G401 (cell line): ENCODE data around the gene DCAF11. TPM values are rescaled to one million over a fixed set of nuclear protein-coding genes. Genes with fewer than 3 reads are reported as not detected.
"Not testable (repeated sequence)": the region's sequence is repeated elsewhere in the genome, so short reads cannot be mapped to it uniquely, and the experiment has no call there.

Experiments used
- DNase-seq: peaks from one replicate; pipeline ENCODE4 v3.0.0-alpha.2; 2015; ENCODE audit warnings: low spot score
- in situ Hi-C: cut with HindIII; loops from 2 replicates; pipeline ENCODE4 v1.10.0; 2016; ENCODE audit warnings: low sequenced_read_pairs, mixed read lengths
- total RNA-seq: library from RNA; depleted of rRNA; stranded (reverse); fragments of >200 nt; shearing (Covaris generic); gene quantifications from 2 replicates; pipeline ENCODE4 v1.2.3, GENCODE V29; 2014

Gene DCAF11
- total RNA-seq, 1 experiment from 2014 or later: 125 TPM

DNA sequence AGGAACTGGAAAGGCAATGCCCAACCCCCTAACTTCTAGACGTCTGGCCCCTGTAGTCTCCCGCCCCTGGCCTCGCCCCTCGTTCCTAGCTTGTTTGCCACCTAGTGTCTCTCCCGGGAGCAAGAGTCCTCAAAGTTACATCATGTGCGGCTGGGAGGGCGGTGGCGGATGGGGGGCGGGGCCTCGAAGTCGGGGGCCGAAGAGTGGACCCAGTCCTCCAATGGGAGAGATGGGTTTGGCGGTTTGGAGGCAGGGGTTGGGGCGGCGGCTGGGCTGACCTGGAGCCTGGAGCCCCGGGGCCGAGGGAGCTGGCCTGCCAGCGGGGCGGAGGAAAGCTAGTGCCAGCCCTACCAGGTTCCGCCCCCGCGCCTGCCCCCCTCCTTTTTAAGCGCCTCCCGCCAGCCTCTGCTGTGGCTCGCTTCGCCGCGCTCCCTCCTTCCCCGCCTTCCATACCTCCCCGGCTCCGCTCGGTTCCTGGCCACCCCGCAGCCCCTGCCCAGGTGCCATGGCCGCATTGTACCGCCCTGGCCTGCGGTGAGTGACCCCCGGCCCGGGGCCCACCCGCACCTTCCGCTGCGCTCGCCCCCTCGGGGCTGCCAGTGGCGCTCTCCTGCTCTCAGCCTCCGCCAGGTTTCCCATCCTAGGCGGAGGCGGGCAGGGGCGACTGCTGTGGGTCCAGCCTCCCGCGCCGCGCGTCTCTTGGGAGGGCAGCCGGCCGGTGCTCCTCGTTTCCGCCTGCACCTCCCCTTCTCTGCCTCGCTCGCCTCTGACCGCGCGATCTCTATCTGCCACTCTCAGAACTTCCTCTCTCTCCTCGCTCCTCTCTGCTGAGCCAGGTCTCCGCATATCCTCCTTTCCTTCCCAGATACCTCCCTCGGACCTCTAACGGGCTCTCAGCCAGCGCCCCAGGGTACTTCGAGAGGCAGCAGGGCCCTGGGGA, 20.4 kb upstream of the DCAF11 start, which contains the start of gene PCK2:
Gene PCK2 (plus strand): TSS at position 411 of the 940 bp plus-strand sequence. CDS start 95 bp downstream, at position 506.
- in situ Hi-C loops: no loop called here
- peak; percentile 82 for DNase-seq

DNA sequence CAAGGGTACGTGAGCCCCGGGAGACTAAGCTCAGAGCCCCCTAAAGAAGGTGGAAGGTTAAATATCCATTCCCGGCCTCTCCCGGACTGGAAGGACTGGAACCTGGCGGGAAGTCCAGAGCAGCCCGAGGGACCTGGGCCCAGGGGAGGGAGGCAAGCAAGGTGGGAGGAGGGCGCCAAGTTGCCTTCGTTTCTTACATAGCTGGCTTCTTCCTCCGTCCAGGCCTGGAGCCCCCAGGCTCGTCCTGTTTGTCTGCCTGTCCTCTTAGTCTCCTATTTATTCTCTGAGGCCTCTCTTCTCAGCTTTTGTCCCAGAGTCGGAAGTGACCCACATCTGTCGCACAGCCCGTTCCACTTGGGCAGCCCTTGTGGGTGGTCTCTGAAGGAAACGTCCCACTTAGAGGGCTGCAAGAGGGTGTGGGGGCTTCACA, 19.7 kb upstream of the DCAF11 start:
- in situ Hi-C loops: no loop called here
- DNase-seq: no peak

DNA sequence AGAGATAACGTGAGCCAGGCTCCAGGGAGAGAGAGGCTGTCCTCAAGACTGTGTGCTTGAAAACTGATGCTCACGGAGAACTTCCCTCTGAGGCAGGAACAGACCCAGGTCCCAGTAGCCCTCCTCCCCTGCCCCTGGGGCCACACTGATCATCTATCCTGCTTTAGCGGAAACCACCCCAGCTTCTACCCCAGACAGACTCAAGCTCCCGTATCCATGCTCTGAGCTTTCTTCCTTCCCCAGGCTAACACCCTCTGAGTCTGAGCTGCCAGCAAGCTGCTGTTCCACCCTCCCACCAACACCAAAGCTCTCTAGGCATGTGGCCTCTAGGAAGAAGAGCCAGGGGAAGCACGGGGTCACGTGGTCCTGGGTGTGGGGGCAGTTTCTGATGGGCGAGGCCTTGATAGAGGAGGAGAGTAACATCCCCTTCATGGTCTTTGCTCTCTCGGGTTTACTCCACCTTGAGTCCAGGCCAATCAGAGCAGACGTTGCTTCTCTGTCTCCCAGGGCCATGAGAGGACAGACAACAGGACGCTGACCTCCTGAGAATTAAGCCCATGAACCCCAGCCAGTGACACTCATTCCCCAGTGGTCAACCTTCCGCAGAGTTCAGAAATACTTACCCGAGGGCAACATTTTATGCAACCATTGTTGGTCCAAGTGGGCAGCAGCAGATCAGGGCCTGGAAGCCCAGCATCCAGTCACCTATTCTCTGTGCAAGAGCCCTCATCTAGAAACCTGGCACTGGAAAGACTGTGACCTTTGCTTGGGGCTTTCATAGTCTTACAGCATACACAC, 19.1 kb upstream of the DCAF11 start:
- in situ Hi-C loops: no loop called here
- DNase-seq: peak; percentile 39

DNA sequence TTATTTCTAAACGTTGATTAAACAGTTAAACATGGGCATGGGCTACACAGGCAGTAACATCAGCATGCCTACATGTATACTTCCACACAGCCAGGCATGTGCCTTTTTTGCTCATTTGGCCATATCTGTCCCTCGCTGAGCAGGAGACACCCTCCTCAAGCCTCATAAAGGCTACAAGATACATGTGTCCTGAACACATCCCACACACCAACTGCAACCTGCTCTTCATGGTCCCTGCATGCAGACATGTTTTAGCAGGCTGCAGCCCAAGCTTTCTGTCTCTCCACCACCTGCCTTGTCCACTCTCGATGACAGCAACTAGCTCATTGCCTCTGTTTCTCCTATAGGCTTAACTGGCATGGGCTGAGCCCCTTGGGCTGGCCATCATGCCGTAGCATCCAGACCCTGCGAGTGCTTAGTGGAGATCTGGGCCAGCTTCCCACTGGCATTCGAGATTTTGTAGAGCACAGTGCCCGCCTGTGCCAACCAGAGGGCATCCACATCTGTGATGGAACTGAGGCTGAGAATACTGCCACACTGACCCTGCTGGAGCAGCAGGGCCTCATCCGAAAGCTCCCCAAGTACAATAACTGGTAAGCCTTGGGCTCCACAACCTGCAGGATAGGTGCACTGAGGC, 17.9 kb upstream of the DCAF11 start:
- in situ Hi-C loops: no loop called here
- no peak for DNase-seq

DNA sequence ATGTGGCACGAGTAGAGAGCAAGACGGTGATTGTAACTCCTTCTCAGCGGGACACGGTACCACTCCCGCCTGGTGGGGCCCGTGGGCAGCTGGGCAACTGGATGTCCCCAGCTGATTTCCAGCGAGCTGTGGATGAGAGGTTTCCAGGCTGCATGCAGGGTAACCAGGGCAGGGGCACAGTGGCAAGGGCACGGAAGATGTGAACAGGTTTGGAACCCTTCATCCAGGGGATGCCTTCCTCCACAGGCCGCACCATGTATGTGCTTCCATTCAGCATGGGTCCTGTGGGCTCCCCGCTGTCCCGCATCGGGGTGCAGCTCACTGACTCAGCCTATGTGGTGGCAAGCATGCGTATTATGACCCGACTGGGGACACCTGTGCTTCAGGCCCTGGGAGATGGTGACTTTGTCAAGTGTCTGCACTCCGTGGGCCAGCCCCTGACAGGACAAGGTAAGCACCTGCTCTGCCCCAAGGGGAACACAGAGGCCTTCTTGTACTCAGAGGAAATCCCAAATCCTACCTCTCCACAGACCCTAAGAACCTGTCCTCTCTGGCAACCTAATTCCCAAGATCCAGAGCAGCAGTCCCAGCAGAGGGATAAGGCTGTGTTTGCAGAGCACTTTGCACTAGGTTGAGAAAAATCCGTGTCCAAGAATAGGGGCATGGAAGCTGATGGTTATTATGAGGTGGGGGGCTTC, 16.2 kb upstream of the DCAF11 start:
- in situ Hi-C loops: no loop called here
- DNase-seq: no peak

DNA sequence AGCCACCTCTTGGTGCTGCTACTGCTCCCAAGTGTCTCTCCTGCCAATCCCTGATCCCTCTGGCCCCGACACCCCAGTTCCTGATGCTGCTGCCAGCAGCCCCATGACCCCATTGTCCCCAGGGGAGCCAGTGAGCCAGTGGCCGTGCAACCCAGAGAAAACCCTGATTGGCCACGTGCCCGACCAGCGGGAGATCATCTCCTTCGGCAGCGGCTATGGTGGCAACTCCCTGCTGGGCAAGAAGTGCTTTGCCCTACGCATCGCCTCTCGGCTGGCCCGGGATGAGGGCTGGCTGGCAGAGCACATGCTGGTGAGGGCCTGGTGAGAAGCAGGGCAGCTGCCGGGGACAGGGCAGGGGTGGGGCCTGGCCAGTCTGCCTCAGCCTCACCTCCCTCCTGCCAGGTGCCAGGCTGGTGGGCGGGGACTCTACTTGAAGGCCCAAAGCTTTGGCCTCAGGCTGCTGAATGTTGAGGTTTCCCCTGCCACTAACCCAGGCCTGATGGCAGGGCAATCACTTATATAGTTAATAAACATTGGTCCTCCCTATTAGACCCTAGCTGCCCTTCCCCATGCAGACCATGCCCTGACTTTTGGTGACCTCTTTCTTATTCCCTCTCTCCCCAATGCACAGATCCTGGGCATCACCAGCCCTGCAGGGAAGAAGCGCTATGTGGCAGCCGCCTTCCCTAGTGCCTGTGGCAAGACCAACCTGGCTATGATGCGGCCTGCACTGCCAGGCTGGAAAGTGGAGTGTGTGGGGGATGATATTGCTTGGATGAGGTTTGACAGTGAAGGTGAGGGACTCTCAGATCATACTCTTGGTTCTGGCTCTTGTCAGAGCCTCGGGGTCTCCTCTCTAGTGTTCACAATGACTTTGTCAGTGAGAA, 15.4 kb upstream of the DCAF11 start:
- no peak for DNase-seq
- in situ Hi-C loops: no loop called here

DNA sequence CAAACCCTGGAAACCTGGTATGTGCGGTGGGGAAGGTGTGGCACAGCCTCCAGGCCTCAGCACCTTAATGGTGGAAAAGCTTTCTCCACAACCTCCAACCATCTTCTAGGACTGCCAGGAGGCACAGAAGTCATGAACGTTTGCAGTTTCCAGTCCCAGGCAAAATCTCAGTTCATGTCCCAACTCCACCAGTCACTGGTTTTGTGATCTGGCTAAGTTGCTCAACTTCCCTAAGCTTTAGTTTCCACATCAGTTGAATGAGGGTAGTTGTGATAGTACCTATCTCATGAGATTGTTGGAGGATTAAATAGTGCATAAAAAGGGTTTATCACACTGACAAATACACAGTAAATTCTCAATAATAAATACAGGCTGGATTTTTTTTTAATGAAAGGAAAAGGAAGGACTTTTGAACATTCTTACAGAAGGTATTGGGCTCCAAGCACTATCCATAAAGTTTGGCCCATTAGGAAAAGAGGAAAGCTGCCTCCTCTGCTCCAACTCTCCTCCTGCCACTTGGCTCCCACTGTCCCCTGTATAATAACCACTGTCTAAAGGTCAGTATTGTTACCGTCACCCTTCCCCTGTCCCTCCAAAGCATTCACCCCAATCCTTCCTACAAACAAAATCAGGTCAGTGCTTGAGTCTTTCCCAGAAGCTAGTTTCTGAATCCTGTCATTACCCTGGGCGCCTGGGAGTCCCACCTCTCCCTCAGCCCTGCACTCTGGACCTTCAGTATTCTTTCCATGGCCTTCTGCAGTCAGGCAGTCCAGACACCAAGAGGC, 14.2 kb upstream of the DCAF11 start:
- in situ Hi-C loops: no loop called here
- DNase-seq: no peak

DNA sequence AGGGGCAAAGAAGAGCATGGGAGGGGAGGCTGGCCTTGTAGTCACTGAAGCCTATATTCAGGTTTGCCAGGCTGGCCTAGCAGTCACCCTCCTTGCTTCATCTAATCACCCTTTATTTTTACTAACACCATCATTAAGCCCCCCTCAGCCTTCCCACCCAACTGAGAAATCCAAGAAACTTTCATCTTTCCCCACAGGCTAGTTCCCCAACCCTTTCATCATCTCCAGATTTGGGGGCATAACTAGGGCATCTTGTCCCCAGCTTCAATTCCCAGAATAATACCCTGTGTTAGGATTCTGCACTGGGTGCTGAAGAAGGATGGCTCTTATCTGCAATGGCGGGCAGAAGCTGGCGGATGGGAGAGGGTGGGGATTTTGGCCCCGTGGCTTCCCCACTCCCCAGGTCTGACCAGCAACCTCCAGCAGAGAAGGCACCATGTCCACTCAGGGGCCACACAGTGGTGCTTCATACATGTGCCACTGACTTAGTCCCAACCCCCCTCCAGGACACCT, 13.5 kb upstream of the DCAF11 start:
- in situ Hi-C loops: no loop called here

DNA sequence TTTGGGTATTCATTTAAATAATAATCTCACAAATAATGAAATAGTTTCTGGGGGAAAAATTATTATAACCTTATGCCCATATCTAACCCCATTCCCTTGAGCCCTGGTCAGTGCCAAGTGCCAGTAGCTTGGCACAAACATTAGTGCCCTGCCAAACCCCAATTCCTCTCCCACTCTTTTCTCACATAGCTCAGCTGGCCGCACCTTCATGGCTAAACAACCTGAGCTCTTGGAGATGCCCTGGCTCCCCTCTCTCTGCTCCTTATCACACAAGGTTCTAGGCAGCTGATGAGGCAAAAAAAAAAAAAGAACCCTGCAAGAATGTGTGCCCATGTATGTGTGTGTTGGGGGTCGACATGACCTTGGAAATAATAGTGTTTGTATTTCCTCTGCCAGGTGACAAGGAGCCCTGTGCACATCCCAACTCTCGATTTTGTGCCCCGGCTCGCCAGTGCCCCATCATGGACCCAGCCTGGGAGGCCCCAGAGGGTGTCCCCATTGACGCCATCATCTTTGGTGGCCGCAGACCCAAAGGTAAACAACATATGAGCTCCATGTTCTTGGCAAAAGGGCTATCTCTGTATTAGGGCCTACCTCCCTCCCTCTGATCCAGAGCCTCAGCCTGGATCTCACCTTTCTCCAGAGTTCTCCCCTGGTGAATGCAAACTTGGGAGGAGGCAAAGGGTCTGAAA, 12.1 kb upstream of the DCAF11 start:
- in situ Hi-C loops: no loop called here
- no peak for DNase-seq

More for the DNA sequence above, 13.5 kb upstream of the DCAF11 start:
- no peak for DNase-seq

DNA sequence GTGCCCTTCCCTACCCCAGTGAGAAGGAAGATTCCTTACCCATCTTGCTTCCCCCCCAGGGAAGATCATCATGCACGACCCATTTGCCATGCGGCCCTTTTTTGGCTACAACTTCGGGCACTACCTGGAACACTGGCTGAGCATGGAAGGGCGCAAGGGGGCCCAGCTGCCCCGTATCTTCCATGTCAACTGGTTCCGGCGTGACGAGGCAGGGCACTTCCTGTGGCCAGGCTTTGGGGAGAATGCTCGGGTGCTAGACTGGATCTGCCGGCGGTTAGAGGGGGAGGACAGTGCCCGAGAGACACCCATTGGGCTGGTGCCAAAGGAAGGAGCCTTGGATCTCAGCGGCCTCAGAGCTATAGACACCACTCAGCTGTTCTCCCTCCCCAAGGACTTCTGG, 11.1 kb upstream of the DCAF11 start:
- in situ Hi-C loops: no loop called here
- DNase-seq: no peak

DNA sequence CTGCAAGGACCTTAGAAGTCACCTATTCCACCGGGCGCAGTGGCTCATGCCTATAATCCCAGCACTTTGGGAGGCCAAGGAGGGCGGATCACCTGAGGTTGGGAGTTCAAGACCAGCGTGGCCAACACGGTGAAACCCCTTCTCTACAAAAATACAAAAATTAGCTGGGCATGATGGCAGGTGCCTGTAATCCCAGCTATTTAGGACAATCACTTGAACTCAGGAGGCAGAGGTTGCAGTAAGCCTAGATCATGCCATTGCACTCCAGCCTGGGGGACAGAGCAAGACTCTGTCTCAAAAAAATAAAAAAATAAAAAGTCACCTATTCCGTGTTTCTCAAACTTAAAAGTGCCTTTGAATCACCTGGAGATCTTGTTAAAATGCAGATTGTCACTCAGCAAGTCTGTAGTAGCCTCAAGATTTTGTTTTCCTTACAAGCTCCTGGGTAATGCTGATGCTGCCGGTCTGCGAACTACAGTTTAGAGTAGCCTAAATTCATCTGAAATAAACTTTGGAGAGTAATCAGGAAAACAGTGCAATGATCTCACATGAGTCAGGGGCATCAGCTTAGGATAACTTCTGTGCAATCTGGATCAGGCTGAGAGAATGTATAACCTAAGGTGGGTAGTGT, 8.9 kb upstream of the DCAF11 start:
- in situ Hi-C loops, DNase-seq: not testable (repeated sequence)

DNA sequence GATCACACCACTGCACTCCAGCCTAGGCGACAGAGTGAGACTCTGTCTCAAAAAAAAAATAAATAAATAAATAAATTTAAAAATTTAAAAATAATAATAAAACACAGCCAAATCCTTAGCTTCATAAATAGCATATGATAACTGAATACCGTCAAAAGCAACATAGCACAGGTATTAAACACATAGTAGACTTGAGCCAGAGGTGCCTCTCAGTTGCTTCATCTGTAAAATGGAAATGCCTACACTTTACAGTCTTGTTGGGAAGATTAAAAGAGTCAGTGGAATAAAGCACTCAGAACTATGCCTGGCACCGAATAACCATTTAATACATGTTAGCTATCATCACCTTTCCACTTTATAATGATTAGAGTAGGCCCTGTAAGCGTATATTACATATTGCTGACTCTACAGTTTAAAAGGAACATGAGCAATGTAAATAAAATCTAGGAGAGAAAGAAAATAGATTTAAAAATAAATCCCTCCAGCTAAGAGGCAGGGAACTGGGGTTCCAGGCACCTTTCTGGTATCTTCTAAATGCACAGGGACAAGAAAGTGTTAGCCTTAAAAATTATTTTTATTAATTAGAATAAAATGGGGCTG, 7.8 kb upstream of the DCAF11 start:
- in situ Hi-C loops: no loop called here
- DNase-seq: no peak

DNA sequence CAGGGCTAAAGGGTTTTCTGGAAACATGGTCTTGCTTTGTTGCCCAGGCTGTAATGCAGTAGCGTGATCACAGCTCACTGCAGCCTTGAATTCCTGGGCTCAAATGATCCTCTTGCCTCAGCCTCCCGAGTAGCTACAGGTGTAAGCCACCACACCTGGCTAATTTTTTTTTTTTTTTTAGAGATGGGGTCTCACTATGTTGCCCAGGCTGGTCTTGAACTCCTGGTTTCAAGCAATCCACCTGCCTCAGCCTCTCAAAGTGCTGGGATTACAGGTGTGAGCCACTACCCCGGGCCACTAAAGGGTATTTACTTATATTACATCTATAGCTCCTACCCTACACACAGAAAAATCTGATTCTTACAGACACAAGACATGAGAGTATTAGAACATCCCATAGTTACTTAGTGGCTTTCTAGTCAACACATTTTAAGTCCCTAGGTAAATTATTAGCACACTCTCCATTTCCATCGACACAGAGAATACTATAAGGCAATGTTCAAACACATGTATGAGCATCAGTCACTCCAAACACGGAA, 6.2 kb upstream of the DCAF11 start:
- in situ Hi-C loops: no loop called here

DNA sequence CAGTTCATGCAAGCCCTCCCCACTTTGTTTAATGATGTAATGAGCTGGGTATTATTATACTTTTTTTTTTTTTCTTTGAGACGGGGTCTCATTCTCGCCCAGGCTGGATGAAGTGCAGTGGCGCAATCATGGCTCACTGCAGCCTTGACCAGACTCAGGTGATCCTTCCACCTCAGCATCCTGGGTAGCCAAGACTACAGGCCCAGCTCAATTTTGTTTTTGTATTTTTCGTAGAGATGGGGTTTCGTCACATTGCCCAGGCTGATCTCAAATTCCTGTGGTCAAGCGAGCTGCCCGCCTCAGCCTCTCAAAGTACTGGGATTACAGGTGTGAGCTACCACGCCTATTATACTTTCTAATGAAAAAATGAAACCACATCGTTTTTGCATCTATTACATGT, 4.5 kb upstream of the DCAF11 start:
- in situ Hi-C loops: no loop called here
- no peak for DNase-seq

More for the DNA sequence above, 6.2 kb upstream of the DCAF11 start:
- no peak for DNase-seq

DNA sequence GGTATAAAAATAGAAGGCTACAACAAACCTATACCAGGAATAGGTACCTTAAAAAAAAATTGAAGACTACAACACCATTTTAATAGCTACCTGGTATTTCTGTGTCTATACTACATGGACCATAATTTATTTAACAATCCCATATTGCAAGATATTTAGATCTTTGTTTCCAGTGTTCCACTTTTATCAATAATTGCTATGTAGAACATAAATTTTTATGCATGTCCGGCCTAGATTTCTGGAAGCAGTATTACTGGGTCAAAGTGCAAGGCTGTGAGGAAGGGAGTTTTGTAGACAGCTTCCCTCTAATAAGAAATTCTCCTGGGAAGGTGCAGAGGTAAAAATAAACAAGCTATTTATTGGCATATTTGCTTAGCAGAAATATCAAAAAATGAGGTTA, 4.1 kb upstream of the DCAF11 start:
- in situ Hi-C loops: no loop called here

DNA sequence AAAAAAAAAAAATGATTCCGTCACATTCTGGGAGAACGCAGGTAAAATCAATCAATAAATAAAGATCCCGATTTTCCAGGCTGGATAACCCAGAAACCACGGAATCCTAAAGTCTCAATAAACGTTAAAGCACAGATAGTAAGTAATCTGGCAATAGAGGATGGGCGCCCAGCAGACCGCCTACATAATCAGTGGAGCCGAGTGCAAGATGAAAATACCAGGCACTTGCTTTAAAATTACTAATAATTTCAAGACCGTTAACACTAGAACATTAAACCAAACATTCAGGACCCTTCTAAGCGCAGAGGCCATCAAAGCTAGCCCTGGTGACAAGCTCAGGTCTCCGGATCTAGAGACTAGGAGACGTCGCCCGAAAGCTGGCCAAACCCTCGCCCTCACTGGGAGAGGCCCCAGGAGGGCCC, 1.2 kb upstream of the DCAF11 start:
- DNase-seq: no peak
- in situ Hi-C loops: no loop called here

More for the DNA sequence above, 4.1 kb upstream of the DCAF11 start:
- no peak for DNase-seq
